Subcutaneous adipose tissue (tissue), 4 donors: ENCODE results near the gene ZNF687. TPM values are rescaled to one million over a fixed set of nuclear protein-coding genes. Genes with fewer than 3 reads are reported as not detected.

Experiments
- total RNA-seq, 4 donors: library from RNA; depleted of rRNA; stranded (reverse); fragments of >200 nt; gene quantifications; one replicate each; pipeline ENCODE4 v1.1.0, GENCODE V29; 2016
- TF ChIP-seq, protein P1 (sequence below): fragments of 450-650 bp; IDR thresholded peaks from one replicate; pipeline ENCODE4 v1.5.1; 2016; ENCODE audit warnings: low read depth, mild to moderate bottlenecking, control low read depth, antibody characterized with exemption, moderate library complexity

Gene ZNF687
- total RNA-seq, 4 donors from 2014 or later, result 7.8 to 19.8 (median 17.7) TPM

DNA sequence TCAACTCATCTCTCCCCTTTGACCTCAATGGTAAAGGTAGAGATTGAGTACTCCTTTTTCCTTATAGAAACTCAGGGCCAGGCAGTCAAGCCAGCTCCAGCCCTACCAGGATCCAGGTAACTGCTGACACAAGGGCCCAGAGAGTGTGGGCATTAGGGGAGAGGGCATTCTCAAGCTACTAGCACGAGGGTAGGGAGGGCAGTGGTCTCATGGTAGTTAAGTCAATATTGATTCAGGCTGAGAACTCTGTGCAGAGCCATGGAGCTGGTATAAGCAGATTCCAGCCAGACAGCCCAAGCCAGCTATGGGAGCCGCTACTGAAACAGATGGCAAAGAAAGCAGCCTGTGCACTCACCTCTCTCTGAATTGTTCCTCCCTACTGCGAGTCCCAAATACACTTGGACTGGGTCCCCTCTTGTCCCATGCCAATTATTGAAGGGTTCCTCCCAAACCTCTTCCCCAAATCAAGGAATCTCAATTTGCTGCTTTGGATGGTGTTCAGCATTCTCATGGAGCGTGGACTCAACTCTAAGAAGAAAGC lies 42.4 kb downstream of the ZNF687 start:
- TF ChIP-seq, protein P1, sequence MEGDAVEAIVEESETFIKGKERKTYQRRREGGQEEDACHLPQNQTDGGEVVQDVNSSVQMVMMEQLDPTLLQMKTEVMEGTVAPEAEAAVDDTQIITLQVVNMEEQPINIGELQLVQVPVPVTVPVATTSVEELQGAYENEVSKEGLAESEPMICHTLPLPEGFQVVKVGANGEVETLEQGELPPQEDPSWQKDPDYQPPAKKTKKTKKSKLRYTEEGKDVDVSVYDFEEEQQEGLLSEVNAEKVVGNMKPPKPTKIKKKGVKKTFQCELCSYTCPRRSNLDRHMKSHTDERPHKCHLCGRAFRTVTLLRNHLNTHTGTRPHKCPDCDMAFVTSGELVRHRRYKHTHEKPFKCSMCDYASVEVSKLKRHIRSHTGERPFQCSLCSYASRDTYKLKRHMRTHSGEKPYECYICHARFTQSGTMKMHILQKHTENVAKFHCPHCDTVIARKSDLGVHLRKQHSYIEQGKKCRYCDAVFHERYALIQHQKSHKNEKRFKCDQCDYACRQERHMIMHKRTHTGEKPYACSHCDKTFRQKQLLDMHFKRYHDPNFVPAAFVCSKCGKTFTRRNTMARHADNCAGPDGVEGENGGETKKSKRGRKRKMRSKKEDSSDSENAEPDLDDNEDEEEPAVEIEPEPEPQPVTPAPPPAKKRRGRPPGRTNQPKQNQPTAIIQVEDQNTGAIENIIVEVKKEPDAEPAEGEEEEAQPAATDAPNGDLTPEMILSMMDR, result no peak

DNA sequence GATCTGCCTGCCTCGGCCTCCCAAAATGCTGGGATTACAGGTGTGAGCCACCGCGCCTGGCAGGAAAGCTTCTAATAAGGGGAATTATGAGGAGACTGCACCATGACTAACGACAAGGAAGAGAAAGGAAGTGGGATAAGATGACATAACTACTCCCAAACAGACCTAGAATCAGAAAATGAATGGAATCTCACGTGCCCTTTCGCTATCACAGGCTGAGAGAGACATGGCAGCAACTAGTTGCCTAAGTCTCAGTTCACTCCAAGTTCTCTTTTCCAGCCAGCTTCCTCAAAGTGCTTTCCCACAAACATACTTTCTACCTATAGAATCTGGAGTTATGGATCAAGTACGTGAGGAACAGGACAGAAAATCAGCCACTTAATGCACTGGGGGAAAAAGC lies 43.1 kb downstream of the ZNF687 start:
- TF ChIP-seq, protein P1, result no peak

DNA sequence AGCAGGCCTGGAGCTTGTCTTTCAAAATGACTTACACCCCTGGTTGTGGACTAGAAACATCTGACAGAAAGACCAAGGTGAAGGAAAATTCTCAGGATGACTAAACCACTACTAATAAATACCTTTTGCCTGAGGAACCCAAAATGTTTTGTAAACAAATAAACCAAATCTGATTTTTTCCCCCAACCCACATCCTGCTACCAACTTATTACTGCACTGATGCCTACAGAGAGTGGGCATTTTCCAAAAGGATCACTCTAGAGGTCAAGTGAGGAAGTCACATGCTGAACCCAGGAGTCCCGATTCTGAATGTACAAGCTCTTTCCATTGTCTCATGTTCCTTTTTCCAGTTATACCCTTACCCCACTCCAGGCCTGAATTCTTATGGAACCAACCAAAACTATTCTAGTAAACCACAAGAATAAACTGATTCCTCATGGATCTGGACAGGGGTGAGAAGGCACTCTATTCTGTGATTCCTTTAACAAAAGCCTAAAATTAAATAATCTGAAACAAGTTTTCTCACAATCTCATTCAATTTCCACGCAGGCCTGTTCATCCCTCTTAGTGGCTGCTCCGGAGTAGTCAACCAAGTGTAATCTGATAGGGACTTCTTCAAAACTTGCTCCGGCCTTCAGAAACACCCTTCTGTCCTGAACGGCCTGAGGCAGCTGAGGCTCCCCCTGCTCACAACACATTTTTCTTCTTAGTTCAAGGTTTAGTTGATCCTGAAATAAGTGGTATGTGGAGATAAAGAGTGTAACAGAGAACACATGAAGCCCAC lies 43.7 kb downstream of the ZNF687 start:
- TF ChIP-seq, protein P1, result no peak

DNA sequence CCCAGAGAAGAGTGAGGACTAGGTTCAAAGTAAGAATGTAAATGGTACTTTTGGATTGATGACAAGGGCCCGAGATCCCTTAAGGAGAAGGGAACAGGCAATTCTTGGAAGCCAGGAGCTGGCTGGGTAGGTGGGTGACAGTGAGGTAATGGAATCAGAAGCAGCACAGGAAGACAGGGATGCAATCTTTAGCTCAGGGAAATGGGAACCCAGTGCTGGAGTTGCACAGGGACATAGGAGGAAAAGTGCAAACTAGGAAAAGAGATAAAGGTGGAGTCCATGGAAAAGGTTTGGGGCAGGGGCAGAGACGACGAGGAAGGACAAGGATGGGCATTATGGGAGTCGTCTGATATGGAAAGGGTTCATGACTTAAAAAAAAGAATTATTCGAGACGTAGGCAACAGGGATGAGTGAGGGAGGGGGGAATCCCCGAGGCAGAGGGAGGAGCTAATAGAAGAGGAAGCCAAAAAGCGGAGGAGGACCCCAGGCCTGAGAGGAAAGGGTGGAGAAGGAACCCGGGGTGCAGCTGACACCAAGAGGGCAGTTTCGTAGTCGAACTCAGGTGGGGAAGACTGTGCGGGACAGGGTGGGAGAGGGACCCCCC lies 44.6 kb downstream of the ZNF687 start:
- TF ChIP-seq, protein P1, result no peak

DNA sequence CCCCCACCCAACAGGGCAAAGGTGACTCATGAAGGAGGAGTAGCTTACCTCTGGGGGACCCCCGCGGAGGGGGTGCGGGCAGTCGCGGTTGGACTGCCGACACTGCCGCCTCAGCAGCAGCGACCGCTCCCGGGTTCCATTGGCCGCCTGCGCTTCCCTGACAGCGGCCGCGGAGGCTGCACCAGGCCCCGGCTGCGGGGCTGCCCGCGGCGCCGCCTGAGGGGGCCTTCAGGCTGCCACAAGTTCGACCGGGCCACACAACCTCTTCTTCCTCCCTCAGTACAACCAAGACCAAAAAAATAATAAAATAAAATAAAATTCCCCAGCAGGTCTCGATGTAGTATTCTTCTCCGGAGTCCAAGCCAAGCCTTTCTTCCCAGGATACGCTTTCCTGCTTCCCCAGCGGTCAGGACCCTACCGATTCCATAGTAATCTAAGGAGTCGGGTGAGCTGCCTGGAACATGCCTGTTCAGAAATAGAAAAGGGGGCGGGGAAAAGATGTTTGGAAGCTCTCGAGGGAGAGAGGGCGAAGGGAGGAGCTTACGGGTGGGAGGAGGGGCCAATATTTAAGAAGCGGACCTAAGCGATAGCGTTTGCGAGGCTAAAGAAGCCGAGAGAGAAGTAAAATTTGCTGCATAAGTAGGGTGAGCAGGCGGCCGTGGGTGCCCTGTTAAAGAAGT lies 45.3 kb downstream of the ZNF687 start, which contains the start of gene PI4KB:
PI4KB (minus strand) TSS at position 194 of the 680 bp plus-strand sequence. CDS start 10,935 bp downstream, outside the sequence.
- TF ChIP-seq, protein P1, result no peak

DNA sequence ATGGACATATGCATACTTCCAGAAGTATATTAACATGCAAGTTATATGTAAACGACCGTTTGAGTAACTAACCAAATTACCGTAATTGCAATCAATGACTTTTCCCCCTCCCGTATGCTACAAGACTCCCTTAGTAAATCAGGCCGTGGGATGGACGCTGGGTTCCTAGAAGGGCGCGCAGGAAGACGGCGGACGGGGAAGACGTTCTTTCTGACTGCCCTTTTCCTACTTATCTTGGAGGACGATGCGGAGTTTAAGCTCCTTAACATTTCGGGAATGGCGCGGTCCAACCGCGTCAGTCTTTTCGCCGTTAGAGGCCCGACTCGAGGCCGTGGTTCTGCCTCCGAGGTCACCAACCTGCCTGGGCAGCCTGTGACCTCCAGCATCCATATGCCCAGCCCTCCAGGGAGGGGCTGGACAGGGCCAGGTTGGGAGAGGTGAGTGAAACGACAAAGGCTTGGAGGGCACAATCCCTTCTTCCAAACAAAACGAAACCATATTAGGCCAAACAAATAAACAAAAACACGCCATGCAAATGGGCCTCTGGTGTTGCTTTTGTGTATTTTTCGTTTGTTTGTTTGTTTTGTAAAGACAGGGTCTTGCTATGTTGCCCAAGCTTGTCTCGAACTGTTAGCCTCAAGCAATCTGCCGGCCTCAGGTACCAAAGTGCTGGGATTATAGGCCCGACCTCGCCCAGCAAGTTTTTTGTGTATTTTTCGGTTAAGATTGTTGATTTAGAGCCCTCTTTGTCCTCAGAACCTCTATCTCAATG lies 46.0 kb downstream of the ZNF687 start:
- TF ChIP-seq, protein P1, result no peak
